ENCODE results near the gene TKFC.
A peak's percentile ranks its signal among the peaks of the same experiment; 100 is the strongest.

- TF ChIP-seq, protein P1, sequence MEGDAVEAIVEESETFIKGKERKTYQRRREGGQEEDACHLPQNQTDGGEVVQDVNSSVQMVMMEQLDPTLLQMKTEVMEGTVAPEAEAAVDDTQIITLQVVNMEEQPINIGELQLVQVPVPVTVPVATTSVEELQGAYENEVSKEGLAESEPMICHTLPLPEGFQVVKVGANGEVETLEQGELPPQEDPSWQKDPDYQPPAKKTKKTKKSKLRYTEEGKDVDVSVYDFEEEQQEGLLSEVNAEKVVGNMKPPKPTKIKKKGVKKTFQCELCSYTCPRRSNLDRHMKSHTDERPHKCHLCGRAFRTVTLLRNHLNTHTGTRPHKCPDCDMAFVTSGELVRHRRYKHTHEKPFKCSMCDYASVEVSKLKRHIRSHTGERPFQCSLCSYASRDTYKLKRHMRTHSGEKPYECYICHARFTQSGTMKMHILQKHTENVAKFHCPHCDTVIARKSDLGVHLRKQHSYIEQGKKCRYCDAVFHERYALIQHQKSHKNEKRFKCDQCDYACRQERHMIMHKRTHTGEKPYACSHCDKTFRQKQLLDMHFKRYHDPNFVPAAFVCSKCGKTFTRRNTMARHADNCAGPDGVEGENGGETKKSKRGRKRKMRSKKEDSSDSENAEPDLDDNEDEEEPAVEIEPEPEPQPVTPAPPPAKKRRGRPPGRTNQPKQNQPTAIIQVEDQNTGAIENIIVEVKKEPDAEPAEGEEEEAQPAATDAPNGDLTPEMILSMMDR (IDR thresholded peaks at IDR 0.05; ENCODE audit: poor library complexity), result peak; percentile 36
- TF ChIP-seq EZH2 (IDR thresholded peaks at IDR 0.05; ENCODE audit: borderline replicate concordance), result no peak
- TF ChIP-seq EZH2phosphoT487 (IDR thresholded peaks at IDR 0.05; ENCODE audit: low read depth, severe bottlenecking, unreplicated experiment), result no peak
Measured at GRCh38 chr11:61392981-61393595, 60.1 kb downstream of the TKFC start.

All from hepatocyte (in vitro differentiated cells).